ENCODE data around the gene CSRNP3.

CSRNP3 gene

DNA sequence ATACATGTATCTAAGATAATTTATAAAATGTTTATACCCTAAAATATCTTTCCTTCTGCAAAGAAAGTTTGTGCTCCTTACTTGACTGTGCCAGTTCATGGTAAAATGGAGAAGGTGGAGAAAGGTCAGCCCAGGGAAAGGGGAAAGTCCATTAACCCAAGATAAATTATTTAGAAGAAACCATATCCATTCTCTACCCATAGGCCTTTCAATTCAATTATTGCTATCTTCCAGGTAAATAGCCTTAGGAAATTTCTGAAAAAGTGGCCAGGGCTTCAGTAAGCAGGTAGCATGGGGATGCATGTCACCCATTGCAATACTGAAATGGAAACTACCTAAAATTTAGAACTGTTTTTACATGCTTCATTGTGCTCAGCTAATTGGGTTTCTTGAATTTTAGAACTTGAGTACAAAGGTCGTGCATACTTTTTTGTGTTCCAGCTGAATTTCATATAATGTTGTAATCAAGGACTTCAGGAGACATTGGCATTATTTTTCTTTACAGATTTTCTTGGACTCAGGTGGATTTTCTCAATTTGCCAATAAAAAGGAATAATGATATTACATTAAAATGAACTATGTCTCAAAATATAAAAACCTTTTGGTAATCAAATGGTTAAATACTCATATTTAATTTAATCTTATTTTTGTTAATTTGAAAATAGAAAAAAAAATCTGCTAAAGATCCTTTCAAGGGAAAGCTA, 124.9 kb downstream of the CSRNP3 start:
- Mint-ChIP-seq H3K27ac (no peak overlapping the region), H3K27me3 (peaks cover 6 to 18% of the 10 kb centered on the region in 2 donors), H3K9me3 (no peaks in the 10 kb centered on the region), H3K4me3 (no peak overlapping the region), H3K4me1 (ENCODE audit: low read depth in 2 of 2) (peaks cover 0 to 3% of the 10 kb centered on the region in 2 donors), H3K36me3 (ENCODE audit: insufficient read depth) (no peaks in the 10 kb centered on the region)
- ATAC-seq (replicated peaks): no peak
- no peak for DNase-seq

DNA sequence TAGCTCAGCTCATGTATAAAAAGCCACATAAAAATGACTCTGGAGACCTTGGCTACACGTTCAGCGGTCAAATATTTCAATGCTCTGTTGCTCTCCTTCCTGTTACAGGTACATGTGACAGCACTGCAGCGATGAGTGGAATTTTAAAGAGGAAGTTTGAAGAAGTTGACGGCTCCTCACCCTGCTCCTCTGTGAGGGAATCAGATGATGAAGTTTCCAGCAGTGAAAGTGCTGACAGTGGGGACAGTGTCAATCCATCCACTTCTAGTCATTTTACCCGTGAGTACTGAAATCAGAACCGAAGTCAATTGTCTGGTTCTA, 125.4 kb downstream of the CSRNP3 start:
- no peak overlapping the region for H3K27ac Mint-ChIP-seq
- H3K4me1 Mint-ChIP-seq (ENCODE audit: low read depth in 2 of 2): peaks cover 0 to 3% of the 10 kb centered on the region in 2 donors
- no peak overlapping the region for H3K4me3 Mint-ChIP-seq
- ATAC-seq (replicated peaks) (no peak), DNase-seq (no peak)
- no peaks in the 10 kb centered on the region for H3K36me3 Mint-ChIP-seq (ENCODE audit: insufficient read depth)
- peaks cover 6 to 18% of the 10 kb centered on the region in 2 donors for H3K27me3 Mint-ChIP-seq
- no peaks in the 10 kb centered on the region for H3K9me3 Mint-ChIP-seq

DNA sequence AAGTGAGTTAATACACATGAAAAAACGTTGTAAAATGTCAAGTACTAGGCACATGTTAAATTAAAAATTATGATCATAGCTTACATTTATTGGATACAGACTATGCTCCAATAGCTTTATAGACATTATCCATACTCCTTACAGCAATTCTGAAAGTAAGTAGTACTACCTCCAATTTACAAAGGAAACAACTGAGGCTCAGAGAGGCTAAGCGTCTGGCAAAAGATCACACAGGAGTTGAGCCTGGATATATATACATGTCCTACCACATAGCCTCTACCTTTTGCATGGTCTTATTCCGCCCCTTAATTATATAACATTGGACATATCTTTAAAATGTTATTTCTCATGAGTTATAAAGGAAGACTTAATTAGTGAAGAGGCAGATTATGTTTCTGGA, 127.3 kb downstream of the CSRNP3 start:
- H3K9me3 Mint-ChIP-seq: no peaks in the 10 kb centered on the region
- no peak overlapping the region for H3K4me3 Mint-ChIP-seq
- H3K27ac Mint-ChIP-seq: no peak overlapping the region
- peaks cover 0 to 3% of the 10 kb centered on the region in 2 donors for H3K4me1 Mint-ChIP-seq (ENCODE audit: low read depth in 2 of 2)
- DNase-seq (no peak), ATAC-seq (replicated peaks) (no peak)
- H3K27me3 Mint-ChIP-seq: peaks cover 0 to 6% of the 10 kb centered on the region in 2 donors
- H3K36me3 Mint-ChIP-seq (ENCODE audit: insufficient read depth): no peaks in the 10 kb centered on the region

GRCh38 chr2:165601065-165601830, 131.8 kb downstream of the CSRNP3 start:
- Mint-ChIP-seq H3K9me3 (no peaks in the 10 kb centered on the region), H3K27ac (no peak overlapping the region), H3K36me3 (ENCODE audit: insufficient read depth) (no peaks in the 10 kb centered on the region), H3K4me1 (ENCODE audit: low read depth in 2 of 2) (no peaks in the 10 kb centered on the region), H3K4me3 (no peak overlapping the region), H3K27me3 (peaks cover 0 to 17% of the 10 kb centered on the region in 2 donors)
- ATAC-seq (replicated peaks) (no peak), DNase-seq (no peak)

DNA sequence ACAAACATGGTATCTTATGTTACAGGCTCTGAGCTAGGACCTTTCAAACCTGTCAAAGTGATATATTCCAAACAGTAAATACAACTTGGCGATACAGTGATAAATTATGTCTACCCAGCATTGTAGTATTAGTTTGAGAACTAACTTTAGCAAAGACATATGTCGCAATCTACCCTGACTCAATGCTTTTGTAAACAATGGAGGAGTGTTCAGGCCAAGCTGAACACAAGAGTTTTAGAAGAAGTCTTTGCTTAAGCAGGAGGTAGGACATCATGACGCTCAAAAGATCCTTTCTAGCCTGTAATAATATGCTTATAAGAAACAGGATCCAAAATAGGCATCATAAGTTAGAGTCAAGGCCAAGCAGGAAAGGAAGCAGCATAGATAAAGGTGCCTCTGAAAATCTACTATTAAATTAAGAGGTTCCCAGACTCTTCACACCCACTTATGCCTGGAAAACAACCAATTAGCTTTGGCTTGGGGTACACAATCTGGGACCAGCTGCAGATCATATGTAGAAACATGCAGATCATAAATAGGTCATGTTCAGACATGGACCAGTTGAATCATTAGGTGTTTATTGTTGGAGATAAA, 132.5 kb downstream of the CSRNP3 start:
- DNase-seq (no peak), ATAC-seq (replicated peaks) (no peak)
- H3K4me3 Mint-ChIP-seq: no peak overlapping the region
- H3K27me3 Mint-ChIP-seq: peaks cover 0 to 17% of the 10 kb centered on the region in 2 donors
- no peaks in the 10 kb centered on the region for H3K4me1 Mint-ChIP-seq (ENCODE audit: low read depth in 2 of 2)
- H3K36me3 Mint-ChIP-seq (ENCODE audit: insufficient read depth): no peaks in the 10 kb centered on the region
- no peak overlapping the region for H3K27ac Mint-ChIP-seq
- H3K9me3 Mint-ChIP-seq: no peaks in the 10 kb centered on the region

DNA sequence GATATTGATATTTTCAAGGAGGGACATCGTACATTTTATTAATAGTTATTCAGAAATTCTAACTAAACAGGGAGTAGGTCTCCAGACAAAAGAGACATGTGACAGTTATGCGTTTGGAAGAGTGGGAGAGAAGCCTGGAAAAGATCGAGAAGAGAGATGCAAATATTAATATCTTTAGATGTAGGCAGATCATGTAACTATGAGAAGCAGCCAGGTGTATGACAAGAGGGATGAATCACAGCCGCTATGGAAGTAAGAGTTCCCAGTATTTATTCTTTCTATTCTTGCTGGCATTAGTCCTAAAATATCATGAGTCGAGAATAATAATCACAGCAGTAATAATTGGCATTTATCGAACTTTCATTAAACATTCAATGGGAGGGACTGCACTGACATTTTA, 140.2 kb downstream of the CSRNP3 start:
- Mint-ChIP-seq H3K27ac (no peak overlapping the region), H3K36me3 (ENCODE audit: insufficient read depth) (no peaks in the 10 kb centered on the region), H3K9me3 (no peaks in the 10 kb centered on the region), H3K4me3 (no peak overlapping the region), H3K4me1 (ENCODE audit: low read depth in 2 of 2) (peaks cover 0 to 6% of the 10 kb centered on the region in 2 donors), H3K27me3 (peaks cover 0 to 20% of the 10 kb centered on the region in 2 donors)
- no peak for ATAC-seq (replicated peaks)
- DNase-seq: no peak

GRCh38 chr2:165610591-165611029, 141.1 kb downstream of the CSRNP3 start:
- no peaks in the 10 kb centered on the region for H3K9me3 Mint-ChIP-seq
- no peak overlapping the region for H3K4me3 Mint-ChIP-seq
- peaks cover 0 to 6% of the 10 kb centered on the region in 2 donors for H3K4me1 Mint-ChIP-seq (ENCODE audit: low read depth in 2 of 2)
- H3K36me3 Mint-ChIP-seq (ENCODE audit: insufficient read depth): no peaks in the 10 kb centered on the region
- H3K27me3 Mint-ChIP-seq: peaks cover 0 to 13% of the 10 kb centered on the region in 2 donors
- no peak for ATAC-seq (replicated peaks)
- no peak for DNase-seq
- H3K27ac Mint-ChIP-seq: no peak overlapping the region

DNA sequence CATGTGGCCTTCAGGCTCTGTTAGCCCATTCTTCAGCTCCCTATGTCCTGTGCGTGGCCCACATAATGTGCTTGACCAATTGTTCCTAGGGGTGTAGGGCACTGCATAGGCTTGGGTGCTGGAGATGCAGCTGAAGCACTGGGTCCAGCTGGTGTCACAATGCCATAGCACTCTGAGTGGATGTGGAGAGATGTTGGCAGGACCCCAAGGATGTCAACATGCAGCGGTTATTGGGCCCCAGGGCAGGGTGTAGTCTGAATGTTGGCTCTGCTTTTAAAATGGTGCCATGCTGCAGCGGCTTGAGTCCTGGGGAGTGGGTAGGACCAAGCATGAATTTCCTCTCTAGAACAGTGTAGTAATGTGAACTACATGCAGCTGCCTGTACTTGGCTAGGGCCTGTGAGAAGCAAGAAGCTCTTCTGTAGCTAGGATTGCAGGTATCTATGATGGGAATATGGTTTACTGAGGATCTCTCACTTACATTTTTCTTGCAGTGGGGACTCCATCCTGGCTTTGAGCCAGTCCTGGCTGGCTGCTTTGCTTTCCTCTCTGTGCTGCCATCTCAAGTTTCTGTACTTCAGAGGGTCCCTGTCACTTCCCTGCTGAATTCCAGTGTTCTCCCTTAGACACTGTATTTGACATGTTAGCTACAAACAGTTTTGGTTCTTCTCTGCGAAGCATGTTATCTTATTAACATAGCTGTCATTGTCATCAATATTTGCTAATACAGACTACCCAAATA, 148.4 kb downstream of the CSRNP3 start:
- Mint-ChIP-seq H3K27ac (no peak overlapping the region), H3K36me3 (ENCODE audit: insufficient read depth) (no peaks in the 10 kb centered on the region), H3K27me3 (peaks cover 8 to 23% of the 10 kb centered on the region in 2 donors), H3K4me3 (no peak overlapping the region), H3K4me1 (ENCODE audit: low read depth in 2 of 2) (no peaks in the 10 kb centered on the region), H3K9me3 (peaks cover 0 to 2% of the 10 kb centered on the region in 2 donors)
- ATAC-seq (replicated peaks): no peak
- DNase-seq: no peak

GRCh38 chr2:165618806-165619205, 149.3 kb downstream of the CSRNP3 start:
- H3K27me3 Mint-ChIP-seq: peaks cover 4 to 23% of the 10 kb centered on the region in 2 donors
- peaks cover 0 to 2% of the 10 kb centered on the region in 2 donors for H3K9me3 Mint-ChIP-seq
- no peak for ATAC-seq (replicated peaks)
- no peak overlapping the region for H3K4me3 Mint-ChIP-seq
- H3K27ac Mint-ChIP-seq: no peak overlapping the region
- no peaks in the 10 kb centered on the region for H3K4me1 Mint-ChIP-seq (ENCODE audit: low read depth in 2 of 2)
- no peak for DNase-seq
- H3K36me3 Mint-ChIP-seq (ENCODE audit: insufficient read depth): no peaks in the 10 kb centered on the region

- ATAC-seq (replicated peaks) (no peak), DNase-seq (no peak)
- H3K27me3 Mint-ChIP-seq: peaks cover 6 to 33% of the 10 kb centered on the region in 2 donors
- no peak overlapping the region for H3K4me3 Mint-ChIP-seq
- H3K27ac Mint-ChIP-seq: no peak overlapping the region
- no peaks in the 10 kb centered on the region for H3K4me1 Mint-ChIP-seq (ENCODE audit: low read depth in 2 of 2)
- H3K9me3 Mint-ChIP-seq: peaks cover 0 to 2% of the 10 kb centered on the region in 2 donors
- no peaks in the 10 kb centered on the region for H3K36me3 Mint-ChIP-seq (ENCODE audit: insufficient read depth)
Observed at GRCh38 chr2:165621086-165621560, 151.6 kb downstream of the CSRNP3 start.

DNA sequence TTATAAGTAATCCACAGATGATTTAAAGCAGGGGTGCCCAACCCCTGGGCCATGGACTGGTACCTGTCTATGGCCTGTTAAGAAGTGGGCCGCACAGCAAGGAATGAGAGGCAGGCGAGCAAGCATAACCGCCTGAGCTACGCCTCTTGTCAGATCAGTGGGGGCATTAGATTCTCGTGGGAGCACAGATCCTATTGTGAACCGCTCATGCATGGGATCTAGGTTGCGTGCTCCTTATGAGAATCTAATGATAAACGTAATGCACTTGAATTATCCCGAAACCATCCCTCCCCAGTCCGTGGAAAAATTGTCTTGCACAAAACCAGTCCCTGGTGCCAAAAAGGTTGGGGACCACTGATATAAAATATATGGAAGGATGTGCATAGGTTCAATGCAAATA, 153.7 kb downstream of the CSRNP3 start:
- Mint-ChIP-seq H3K27ac (no peak overlapping the region), H3K36me3 (ENCODE audit: insufficient read depth) (no peaks in the 10 kb centered on the region), H3K27me3 (peaks cover 6 to 28% of the 10 kb centered on the region in 2 donors), H3K4me3 (no peak overlapping the region), H3K4me1 (ENCODE audit: low read depth in 2 of 2) (no peaks in the 10 kb centered on the region), H3K9me3 (peaks cover 0 to 1% of the 10 kb centered on the region in 2 donors)
- DNase-seq: no peak
- no peak for ATAC-seq (replicated peaks)

- Mint-ChIP-seq H3K9me3 (no peaks in the 10 kb centered on the region), H3K4me1 (ENCODE audit: low read depth in 2 of 2) (no peaks in the 10 kb centered on the region)
- ATAC-seq (replicated peaks): no peak
Observed at GRCh38 chr2:165623783-165624469, 154.4 kb downstream of the CSRNP3 start.

DNA sequence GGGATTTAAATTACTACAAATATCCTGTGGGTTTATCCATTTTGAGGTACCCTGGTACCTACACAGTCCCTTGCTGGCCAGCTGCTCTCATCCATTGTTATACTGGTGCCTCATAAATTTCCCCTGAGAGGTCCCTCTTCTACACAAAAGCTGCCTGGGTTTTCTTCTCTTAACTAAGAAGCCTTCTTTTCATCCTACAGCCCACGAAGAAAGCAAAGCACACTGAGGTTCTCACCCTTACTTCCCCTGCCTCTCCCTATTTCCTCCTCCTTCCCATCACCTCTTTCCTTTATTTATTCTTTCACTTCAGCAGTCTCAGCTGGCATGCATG, 154.9 kb downstream of the CSRNP3 start:
- no peak overlapping the region for H3K4me3 Mint-ChIP-seq
- H3K27ac Mint-ChIP-seq: no peak overlapping the region
- H3K36me3 Mint-ChIP-seq (ENCODE audit: insufficient read depth): no peaks in the 10 kb centered on the region
- no peak for ATAC-seq (replicated peaks)
- no peaks in the 10 kb centered on the region for H3K9me3 Mint-ChIP-seq
- peaks cover 6 to 19% of the 10 kb centered on the region in 2 donors for H3K27me3 Mint-ChIP-seq
- H3K4me1 Mint-ChIP-seq (ENCODE audit: low read depth in 2 of 2): no peaks in the 10 kb centered on the region
- no peak for DNase-seq

More at GRCh38 chr2:165623783-165624469, 154.4 kb downstream of the CSRNP3 start:
- Mint-ChIP-seq H3K4me3 (no peak overlapping the region), H3K36me3 (ENCODE audit: insufficient read depth) (no peaks in the 10 kb centered on the region), H3K27ac (no peak overlapping the region), H3K27me3 (peaks cover 6 to 21% of the 10 kb centered on the region in 2 donors)
- no peak for DNase-seq
